ENCODE data around the gene TNFAIP1.
"Not testable (repeated sequence)": the region's sequence is repeated elsewhere in the genome, so short reads cannot be mapped to it uniquely, and the experiment has no call there.

The TNFAIP1 gene

GRCh38 chr17:28335201-28335958 is at the start of gene TNFAIP1, which contains the start of gene IFT20:
Gene TNFAIP1 (plus strand): TSS chr17:28335761. CDS start chr17:28339522, 3,761 bp downstream.
Gene IFT20 (minus strand): TSS chr17:28335472. CDS start chr17:28331985, 3,487 bp downstream.
- DNase-seq (ENCODE audit: low read depth): peak; percentile 95

- DNase-seq (ENCODE audit: low read depth): no peak
Measured at GRCh38 chr17:28285965-28286364, 49.6 kb upstream of the TNFAIP1 start.

- DNase-seq (ENCODE audit: low read depth): no peak
Measured at GRCh38 chr17:28290703-28291102, 44.9 kb upstream of the TNFAIP1 start.

- DNase-seq (ENCODE audit: low read depth): no peak
Measured at GRCh38 chr17:28291780-28292330, 43.7 kb upstream of the TNFAIP1 start.

- DNase-seq (ENCODE audit: low read depth): not testable (repeated sequence)
Measured at GRCh38 chr17:28292878-28293277, 42.7 kb upstream of the TNFAIP1 start.

- no peak for DNase-seq (ENCODE audit: low read depth)
Measured at GRCh38 chr17:28293994-28294393, 41.6 kb upstream of the TNFAIP1 start.

- no peak for DNase-seq (ENCODE audit: low read depth)
Measured at GRCh38 chr17:28295677-28296578, 39.6 kb upstream of the TNFAIP1 start.

- no peak for DNase-seq (ENCODE audit: low read depth)
Measured at GRCh38 chr17:28298449-28298848, 37.1 kb upstream of the TNFAIP1 start.

- DNase-seq (ENCODE audit: low read depth): no peak
Measured at GRCh38 chr17:28306954-28307401, 28.6 kb upstream of the TNFAIP1 start.

- no peak for DNase-seq (ENCODE audit: low read depth)
Measured at GRCh38 chr17:28313841-28314240, 21.7 kb upstream of the TNFAIP1 start.

GRCh38 chr17:28315846-28316705 is 19.5 kb upstream of the TNFAIP1 start:
- DNase-seq (ENCODE audit: low read depth): no peak

- no peak for DNase-seq (ENCODE audit: low read depth)
Measured at GRCh38 chr17:28317099-28317965, 18.2 kb upstream of the TNFAIP1 start.

GRCh38 chr17:28317966-28318758 is 17.4 kb upstream of the TNFAIP1 start:
- DNase-seq (ENCODE audit: low read depth): no peak

- DNase-seq (ENCODE audit: low read depth): peak; percentile 88
Measured at GRCh38 chr17:28318759-28319597, 16.6 kb upstream of the TNFAIP1 start, which contains the start of gene TMEM97. Gene TMEM97 (plus strand): TSS chr17:28319200. CDS start chr17:28319240, 40 bp downstream.

- no peak for DNase-seq (ENCODE audit: low read depth)
Measured at GRCh38 chr17:28319598-28319935, 16.0 kb upstream of the TNFAIP1 start.

- DNase-seq (ENCODE audit: low read depth): no peak
Measured at GRCh38 chr17:28320215-28321061, 15.1 kb upstream of the TNFAIP1 start.

- DNase-seq (ENCODE audit: low read depth): no peak
Measured at GRCh38 chr17:28324267-28324745, 11.3 kb upstream of the TNFAIP1 start.

- no peak for DNase-seq (ENCODE audit: low read depth)
Measured at GRCh38 chr17:28324781-28325180, 10.8 kb upstream of the TNFAIP1 start.
